ENCODE measurements around the gene LILRA1.
"Not testable (repeated sequence)": the region's sequence is repeated elsewhere in the genome, so short reads cannot be mapped to it uniquely, and the experiment has no call there.

LILRA1 gene

DNA sequence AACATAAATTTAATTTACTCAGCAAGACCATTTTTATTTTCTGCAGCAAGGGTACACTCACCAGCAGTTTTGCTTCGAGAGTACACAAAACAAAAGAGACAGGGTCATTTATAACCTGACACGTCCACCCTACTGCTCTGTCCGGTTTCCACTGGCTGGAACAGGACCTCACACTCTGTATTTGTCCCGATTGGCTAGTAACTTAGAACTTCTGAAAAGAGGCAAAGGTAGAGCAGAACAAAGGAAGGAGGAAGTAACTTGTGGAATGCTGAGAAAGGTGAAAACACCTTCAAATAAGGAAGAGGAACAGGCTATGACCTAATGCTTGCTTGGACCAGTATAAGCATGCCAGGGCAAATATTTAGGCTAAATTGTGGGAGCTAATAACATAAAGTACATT lies 34.5 kb downstream of the LILRA1 start:
- FAIRE-seq: not testable (repeated sequence)

DNA sequence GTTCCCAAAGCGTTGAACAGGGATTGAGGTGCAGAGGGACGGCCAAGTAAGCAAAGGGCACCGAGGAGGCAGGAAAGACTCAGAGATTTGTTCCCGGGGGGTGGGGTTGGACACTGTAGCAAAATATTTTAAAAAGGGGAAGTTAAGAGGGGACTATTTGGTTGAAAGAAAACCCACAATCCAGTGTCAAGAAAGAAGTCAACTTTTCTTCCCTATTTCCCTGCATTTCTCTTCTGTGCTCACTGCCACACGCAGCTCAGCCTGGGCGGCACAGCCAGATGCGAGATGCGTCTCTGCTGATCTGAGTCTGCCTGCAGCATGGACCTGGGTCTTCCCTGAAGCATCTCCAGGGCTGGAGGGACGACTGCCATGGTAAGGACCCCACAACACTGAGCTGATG lies 36.8 kb downstream of the LILRA1 start, which contains the start of gene LILRB1:
Gene LILRB1, plus strand, starts transcription at position 223 of the 400 bp plus-strand sequence. CDS start 590 bp downstream, outside the sequence.
- not testable (repeated sequence) for FAIRE-seq

DNA sequence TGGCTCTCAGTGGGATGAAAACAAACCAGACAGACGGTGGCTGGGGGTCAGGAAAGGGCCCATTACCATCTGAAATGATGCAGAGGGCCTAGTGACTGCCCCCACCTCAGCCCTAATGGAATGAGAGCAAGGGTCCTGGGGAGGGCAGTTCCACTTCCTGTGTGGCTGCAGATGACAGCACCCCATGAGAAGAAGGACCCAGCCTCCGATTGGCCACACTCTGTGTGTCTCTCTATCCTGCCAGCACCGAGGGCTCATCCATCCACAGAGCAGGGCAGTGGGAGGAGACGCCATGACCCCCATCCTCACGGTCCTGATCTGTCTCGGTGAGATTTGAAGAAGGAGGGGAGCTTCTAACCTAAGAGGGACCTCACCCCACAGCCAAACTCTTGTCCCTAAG lies 37.4 kb downstream of the LILRA1 start:
- FAIRE-seq: no peak

DNA sequence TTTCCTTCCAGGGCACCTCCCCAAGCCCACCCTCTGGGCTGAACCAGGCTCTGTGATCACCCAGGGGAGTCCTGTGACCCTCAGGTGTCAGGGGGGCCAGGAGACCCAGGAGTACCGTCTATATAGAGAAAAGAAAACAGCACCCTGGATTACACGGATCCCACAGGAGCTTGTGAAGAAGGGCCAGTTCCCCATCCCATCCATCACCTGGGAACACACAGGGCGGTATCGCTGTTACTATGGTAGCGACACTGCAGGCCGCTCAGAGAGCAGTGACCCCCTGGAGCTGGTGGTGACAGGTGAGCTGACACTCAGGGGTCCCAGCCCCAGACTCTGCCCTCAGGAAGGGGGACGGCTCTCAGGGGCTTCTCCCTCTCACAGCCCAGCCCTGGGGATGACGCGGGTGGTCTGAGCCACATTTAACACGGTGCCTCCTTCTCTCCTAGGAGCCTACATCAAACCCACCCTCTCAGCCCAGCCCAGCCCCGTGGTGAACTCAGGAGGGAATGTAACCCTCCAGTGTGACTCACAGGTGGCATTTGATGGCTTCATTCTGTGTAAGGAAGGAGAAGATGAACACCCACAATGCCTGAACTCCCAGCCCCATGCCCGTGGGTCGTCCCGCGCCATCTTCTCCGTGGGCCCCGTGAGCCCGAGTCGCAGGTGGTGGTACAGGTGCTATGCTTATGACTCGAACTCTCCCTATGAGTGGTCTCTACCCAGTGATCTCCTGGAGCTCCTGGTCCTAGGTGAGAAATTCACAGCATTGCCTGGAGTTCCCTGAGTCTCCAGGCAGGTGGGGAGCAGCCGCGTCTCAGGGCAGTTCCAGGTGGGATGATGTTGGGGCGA lies 38.3 kb downstream of the LILRA1 start:
- FAIRE-seq: not testable (repeated sequence)

DNA sequence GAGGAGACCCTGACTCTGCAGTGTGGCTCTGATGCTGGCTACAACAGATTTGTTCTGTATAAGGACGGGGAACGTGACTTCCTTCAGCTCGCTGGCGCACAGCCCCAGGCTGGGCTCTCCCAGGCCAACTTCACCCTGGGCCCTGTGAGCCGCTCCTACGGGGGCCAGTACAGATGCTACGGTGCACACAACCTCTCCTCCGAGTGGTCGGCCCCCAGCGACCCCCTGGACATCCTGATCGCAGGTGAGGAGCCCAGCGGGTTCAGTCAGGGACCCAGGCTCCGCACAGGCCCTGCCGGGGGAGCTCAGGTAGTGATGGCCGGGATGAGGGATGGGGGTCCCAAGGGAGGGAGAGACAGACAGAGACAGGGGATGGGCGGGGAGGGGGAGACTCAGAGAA lies 39.1 kb downstream of the LILRA1 start:
- not testable (repeated sequence) for FAIRE-seq

DNA sequence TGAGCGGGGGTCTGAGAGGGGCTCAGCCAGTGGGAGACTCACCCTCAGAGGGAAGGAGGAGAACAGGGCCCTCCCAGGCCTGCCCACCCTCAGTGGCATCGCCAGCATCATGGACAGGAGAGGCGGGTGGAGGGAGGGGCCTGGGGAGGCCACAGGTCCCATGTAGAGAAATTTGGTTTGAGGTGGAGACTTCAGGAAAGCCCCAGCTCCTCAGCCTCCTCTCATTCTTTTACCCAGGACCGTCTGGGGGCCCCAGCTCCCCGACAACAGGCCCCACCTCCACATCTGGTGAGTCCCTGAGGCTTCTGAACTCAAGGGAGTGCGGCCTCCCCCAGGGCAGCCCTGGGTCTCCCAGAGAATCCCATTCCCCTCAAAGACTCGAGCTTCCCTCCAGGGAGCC lies 40.0 kb downstream of the LILRA1 start:
- no peak for FAIRE-seq

DNA sequence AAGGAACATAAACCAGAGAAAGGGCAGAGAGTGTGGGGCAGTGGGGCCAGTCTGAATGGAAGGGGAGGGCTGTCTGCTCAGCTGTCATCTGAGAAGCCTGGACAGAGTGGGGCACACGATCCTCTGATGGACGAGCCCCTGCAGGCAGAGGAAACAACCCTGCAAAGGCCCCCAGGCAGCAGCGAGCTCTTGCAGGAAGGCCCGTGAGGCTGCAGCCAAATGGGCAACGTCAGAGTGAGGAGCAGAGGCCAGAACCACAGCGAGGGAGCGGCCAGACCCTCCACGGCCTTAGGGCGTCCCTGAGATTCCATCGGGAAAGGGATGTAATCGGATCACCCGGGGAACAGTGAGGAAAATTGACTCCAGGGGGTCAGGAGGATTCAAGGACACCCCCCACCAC lies 42.6 kb downstream of the LILRA1 start:
- not testable (repeated sequence) for FAIRE-seq

DNA sequence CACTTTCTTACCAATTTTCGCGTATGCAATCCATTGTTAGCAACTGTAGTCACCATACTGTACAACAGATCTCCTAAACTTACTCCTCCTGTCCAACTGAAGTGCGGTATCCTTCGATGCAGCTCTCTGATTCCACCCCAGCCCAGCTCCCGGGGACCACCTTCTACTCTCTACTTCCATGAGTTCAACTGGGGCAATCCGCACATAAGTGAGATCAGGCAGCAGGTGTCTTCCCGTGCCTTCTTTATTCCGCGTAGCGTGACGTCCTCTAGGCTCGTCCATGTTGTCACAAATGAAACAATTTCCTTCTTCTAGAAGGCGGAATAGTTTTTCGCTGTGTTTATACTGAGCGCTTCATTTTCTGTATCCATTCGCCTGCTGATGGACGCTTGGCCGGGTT lies 45.3 kb downstream of the LILRA1 start:
- FAIRE-seq: no peak

DNA sequence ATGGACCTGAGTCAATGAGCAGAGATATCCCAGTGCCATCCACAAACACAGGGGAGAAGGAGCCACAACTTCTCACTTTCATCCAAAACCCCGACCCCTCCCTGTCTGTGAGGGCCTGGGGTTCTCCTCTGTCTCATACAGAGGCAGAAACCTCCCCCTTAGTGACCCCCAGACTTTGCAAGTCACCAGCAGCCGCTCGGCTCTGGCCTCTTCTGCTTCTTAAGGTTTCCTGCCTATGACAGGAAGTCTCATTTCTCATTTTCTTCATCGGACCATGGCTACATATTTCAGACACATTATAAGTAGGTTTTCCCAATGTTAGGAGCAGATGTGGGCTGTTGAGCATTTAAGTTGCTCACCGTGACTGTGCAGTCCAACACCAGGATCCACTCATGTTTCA lies 49.5 kb downstream of the LILRA1 start:
- FAIRE-seq: not testable (repeated sequence)

DNA sequence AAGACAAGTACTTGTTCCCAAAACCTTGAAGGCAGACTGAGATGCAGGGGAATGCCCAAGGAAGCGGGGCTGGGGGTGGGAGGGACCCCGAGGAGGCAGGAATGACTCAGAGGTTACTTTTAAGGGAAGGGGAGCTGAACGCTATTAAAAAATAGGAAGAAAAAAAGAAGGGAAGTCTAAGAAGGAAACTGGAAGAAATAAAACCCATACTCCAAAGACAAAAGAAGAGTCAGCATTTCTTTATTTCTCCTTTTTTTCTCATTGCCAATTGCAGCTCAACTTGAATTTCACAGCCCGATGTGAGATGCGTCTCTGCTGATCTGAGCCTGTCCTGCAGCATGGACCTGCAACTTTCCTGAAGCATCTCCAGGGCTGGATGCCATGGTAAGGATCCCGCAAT lies 50.2 kb downstream of the LILRA1 start:
- not testable (repeated sequence) for FAIRE-seq

DNA sequence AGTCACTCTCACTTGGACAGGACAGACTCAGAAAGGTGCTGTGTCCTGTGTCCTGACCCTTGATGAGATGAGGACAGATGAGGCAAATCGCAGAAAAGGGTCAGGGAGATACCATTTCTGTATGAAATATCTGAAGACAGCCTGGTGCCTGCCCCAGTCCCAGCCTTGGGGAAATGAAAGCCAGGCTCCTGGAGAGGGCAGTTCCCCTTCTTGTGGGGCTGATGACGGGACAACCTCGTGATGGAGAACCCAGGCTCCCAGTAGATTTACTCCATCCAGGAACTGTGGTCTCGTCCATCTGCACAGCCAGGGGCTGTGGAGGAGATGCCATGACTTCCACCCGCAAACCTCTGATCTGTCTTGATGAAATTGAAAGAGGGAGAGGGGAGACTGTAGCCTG lies 50.6 kb downstream of the LILRA1 start:
- no peak for FAIRE-seq

DNA sequence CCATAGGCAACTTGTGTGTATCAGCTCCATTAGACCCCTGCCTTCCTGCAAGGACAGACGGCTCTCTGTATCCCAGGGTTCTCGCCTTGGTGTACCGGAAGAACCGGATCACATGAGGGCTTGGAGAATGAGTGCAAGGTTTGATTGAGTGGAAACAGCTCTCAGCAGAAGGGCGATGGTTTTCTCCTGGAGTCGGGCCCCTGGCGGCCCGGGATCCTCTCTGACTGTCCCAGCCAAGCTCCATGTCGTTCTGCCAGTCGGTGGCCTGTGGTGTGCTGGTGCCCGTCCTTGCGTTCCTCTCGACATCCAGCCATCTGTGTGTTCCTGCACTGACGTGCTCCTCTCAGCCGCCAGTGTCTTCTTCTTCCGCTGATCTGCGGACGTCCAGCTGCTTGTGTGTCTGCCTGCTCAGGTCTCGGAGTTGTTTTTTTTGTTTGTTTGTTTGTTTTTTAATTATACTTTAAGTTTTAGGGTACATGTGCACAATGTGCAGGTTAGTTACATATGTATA lies 53.0 kb downstream of the LILRA1 start:
- no peak for FAIRE-seq

DNA sequence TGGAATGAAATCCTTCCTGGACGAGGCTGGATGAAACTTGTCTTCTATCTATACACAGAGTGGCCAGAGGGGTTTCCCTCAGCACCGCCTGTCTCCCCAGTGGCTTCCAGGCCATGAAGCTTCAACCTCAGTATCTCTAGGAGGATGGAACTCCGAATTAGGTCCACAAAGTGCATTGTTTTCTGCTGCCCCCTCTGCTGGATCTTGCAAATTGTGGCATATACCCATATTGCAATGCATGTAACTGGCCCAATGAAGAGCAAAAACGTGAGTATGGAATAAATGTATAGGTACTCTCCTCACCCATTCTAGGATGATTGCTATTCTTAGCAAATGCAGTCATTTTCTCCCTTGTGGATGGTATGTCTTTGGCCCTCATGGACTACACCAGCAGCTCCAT lies 54.7 kb downstream of the LILRA1 start:
- FAIRE-seq: no peak

DNA sequence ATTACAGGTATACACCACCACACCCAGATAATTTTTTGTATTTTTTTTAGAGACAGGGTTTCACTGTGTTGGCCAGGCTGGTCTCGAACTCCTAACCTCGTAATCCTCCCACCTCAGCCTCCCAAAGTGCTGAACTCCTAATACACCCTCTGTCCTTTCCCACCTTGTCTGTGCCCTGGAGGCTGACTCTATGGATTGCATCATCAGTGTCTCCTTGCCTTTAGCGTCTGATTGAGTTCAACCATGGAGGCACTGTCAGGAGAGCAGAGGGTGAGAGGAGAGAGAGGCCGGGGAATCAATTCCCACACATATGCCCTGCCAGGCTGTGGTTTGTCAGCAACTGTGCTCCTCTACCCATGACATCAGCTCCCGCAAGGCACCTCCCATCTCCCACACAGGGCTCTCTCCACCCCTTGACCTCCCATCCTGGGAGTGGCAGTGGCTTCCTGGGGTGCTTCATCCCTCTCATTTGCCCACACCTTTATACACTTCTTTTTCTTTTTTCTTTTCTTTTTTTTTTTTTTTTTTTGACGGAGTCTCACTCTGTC lies 56.8 kb downstream of the LILRA1 start:
- no peak for FAIRE-seq
